DND-41 (cell line): ENCODE measurements around the gene FGFBP3.

Source experiments
- CTCF ChIP-seq: IDR thresholded peaks from 2 replicates; pipeline ENCODE4 v1.5.1; 2012; ENCODE audit warnings: borderline replicate concordance, low read length, moderate library complexity, mild to moderate bottlenecking; ENCODE audit not compliant: poor library complexity, severe bottlenecking; ENCODE audit errors: extremely low read depth
- EZH2 ChIP-seq: IDR thresholded peaks from 3 replicates; pipeline ENCODE4 v1.6.1; 2012; ENCODE audit warnings: borderline replicate concordance, low read depth, mild to moderate bottlenecking, moderate library complexity, low read length, inconsistent platforms; ENCODE audit not compliant: severe bottlenecking

GRCh38 chr10:91865562-91866081 is 43.7 kb downstream of the FGFBP3 start:
- TF ChIP-seq EZH2 (no peak), CTCF (no peak)
